Measurements from ENCODE around the gene ZBTB16.

ZBTB16 gene

GRCh38 chr11:114259124-114259526, 199.6 kb downstream of the ZBTB16 start:
- no peak overlapping the region for H3K27ac ChIP-seq

GRCh38 chr11:114259551-114259983, 200.1 kb downstream of the ZBTB16 start:
- no peak for DNase-seq
- H3K9me3 ChIP-seq (ENCODE audit: severe bottlenecking) = no peaks in the 10 kb centered on the region
- no peak overlapping the region for H3K4me3 ChIP-seq (ENCODE audit: low read depth, low read length)
- H3K36me3 ChIP-seq = no peaks in the 10 kb centered on the region
- H3K27ac ChIP-seq = no peak overlapping the region
- no peaks in the 10 kb centered on the region for H3K27me3 ChIP-seq (ENCODE audit: insufficient read depth, low read depth, severe bottlenecking)
- no peak for TF ChIP-seq CTCF (IDR thresholded peaks at IDR 0.05; ENCODE audit: low read depth, low read length)

More at GRCh38 chr11:114259124-114259526, 199.6 kb downstream of the ZBTB16 start:
- Histone ChIP-seq H3K27me3 (ENCODE audit: insufficient read depth, low read depth, severe bottlenecking) (no peaks in the 10 kb centered on the region), H3K9me3 (ENCODE audit: severe bottlenecking) (no peaks in the 10 kb centered on the region), H3K36me3 (no peaks in the 10 kb centered on the region), H3K4me3 (ENCODE audit: low read depth, low read length) (no peak overlapping the region)
- TF ChIP-seq CTCF (IDR thresholded peaks at IDR 0.05; ENCODE audit: low read depth, low read length) = no peak
- DNase-seq = no peak

GRCh38 chr11:114260077-114260476, 200.6 kb downstream of the ZBTB16 start:
- no peak overlapping the region for H3K27ac ChIP-seq
- H3K27me3 ChIP-seq (ENCODE audit: insufficient read depth, low read depth, severe bottlenecking) = no peaks in the 10 kb centered on the region
- no peaks in the 10 kb centered on the region for H3K9me3 ChIP-seq (ENCODE audit: severe bottlenecking)
- H3K4me3 ChIP-seq (ENCODE audit: low read depth, low read length) = no peak overlapping the region
- DNase-seq = no peak
- TF ChIP-seq CTCF (IDR thresholded peaks at IDR 0.05; ENCODE audit: low read depth, low read length) = no peak
- H3K36me3 ChIP-seq = no peaks in the 10 kb centered on the region

- DNase-seq = no peak
- H3K9me3 ChIP-seq (ENCODE audit: severe bottlenecking) = no peaks in the 10 kb centered on the region
- TF ChIP-seq CTCF (IDR thresholded peaks at IDR 0.05; ENCODE audit: low read depth, low read length) = no peak
- no peak overlapping the region for H3K27ac ChIP-seq
- no peak overlapping the region for H3K4me3 ChIP-seq (ENCODE audit: low read depth, low read length)
- H3K36me3 ChIP-seq = no peaks in the 10 kb centered on the region
- H3K27me3 ChIP-seq (ENCODE audit: insufficient read depth, low read depth, severe bottlenecking) = no peaks in the 10 kb centered on the region
Measured at GRCh38 chr11:114260483-114260882, 201.0 kb downstream of the ZBTB16 start.

DNA sequence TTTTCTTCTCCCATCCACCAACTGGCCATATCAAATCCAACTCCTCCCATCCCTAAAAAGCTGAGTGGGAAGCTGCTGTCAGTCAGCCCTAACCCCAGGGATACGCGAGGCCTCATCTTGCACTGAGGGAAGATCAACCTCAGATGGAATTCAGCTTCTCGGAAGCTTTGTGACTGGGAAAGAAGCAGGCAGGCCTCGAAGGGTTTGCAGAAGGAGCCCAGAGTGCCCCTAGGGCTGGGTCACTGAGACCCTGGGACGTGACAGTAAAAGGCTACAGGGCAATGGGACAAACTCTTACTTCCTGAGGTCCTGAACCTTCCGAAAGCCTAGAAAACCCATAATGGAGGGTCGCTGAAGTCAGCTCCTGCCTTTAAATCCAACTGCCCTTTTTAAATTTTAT, 202.3 kb downstream of the ZBTB16 start:
- TF ChIP-seq CTCF (IDR thresholded peaks at IDR 0.05; ENCODE audit: low read depth, low read length) = no peak
- Histone ChIP-seq H3K27me3 (ENCODE audit: insufficient read depth, low read depth, severe bottlenecking) (no peaks in the 10 kb centered on the region), H3K27ac (no peak overlapping the region), H3K36me3 (no peaks in the 10 kb centered on the region), H3K9me3 (ENCODE audit: severe bottlenecking) (no peaks in the 10 kb centered on the region), H3K4me3 (ENCODE audit: low read depth, low read length) (no peak overlapping the region)
- no peak for DNase-seq

All from WERI-Rb-1 (cell line).